HG03066 (cell line): ENCODE results near the gene COG3.

Source experiments
- ATAC-seq: cut with Tn5 transposase; IDR thresholded peaks from one replicate; pipeline ENCODE4 v1.9.1; 2021; ENCODE audit warnings: low read depth; ENCODE audit not compliant: unreplicated experiment

The COG3 gene

GRCh38 chr13:45501175-45501526 is 36.4 kb downstream of the COG3 start:
- no peak for ATAC-seq

GRCh38 chr13:45503658-45504057 is 38.9 kb downstream of the COG3 start:
- ATAC-seq: no peak

GRCh38 chr13:45506811-45507210 is 42.1 kb downstream of the COG3 start:
- ATAC-seq: no peak

GRCh38 chr13:45508776-45509175 is 44.0 kb downstream of the COG3 start:
- no peak for ATAC-seq

- no peak for ATAC-seq
Measured at GRCh38 chr13:45510672-45511071, 45.9 kb downstream of the COG3 start.

GRCh38 chr13:45511310-45512097 is 46.8 kb downstream of the COG3 start:
- no peak for ATAC-seq

GRCh38 chr13:45512098-45512496 is 47.4 kb downstream of the COG3 start:
- no peak for ATAC-seq

- ATAC-seq: no peak
Measured at GRCh38 chr13:45516757-45517156, 52.0 kb downstream of the COG3 start.

GRCh38 chr13:45518525-45519245 is 53.9 kb downstream of the COG3 start:
- ATAC-seq: no peak

GRCh38 chr13:45519493-45519892 is 54.8 kb downstream of the COG3 start:
- no peak for ATAC-seq

- no peak for ATAC-seq
Measured at GRCh38 chr13:45521297-45521696, 56.6 kb downstream of the COG3 start.

- no peak for ATAC-seq
Measured at GRCh38 chr13:45522571-45522970, 57.8 kb downstream of the COG3 start.

GRCh38 chr13:45527699-45528462 is 63.1 kb downstream of the COG3 start:
- no peak for ATAC-seq

- ATAC-seq: no peak
Measured at GRCh38 chr13:45529758-45530157, 65.0 kb downstream of the COG3 start.

GRCh38 chr13:45534604-45535003 is 69.9 kb downstream of the COG3 start:
- no peak for ATAC-seq

- ATAC-seq: no peak
Measured at GRCh38 chr13:45536224-45536623, 71.5 kb downstream of the COG3 start.

- ATAC-seq: no peak
Measured at GRCh38 chr13:45537516-45537915, 72.8 kb downstream of the COG3 start.

GRCh38 chr13:45538382-45538781 is 73.6 kb downstream of the COG3 start:
- ATAC-seq: no peak

- ATAC-seq: no peak
Measured at GRCh38 chr13:45540195-45540594, 75.5 kb downstream of the COG3 start.

- no peak for ATAC-seq
Measured at GRCh38 chr13:45540864-45541263, 76.1 kb downstream of the COG3 start.

GRCh38 chr13:45541806-45542205 is 77.1 kb downstream of the COG3 start:
- ATAC-seq: no peak
